Measurements from ENCODE around the gene ANKRD33B.

The ANKRD33B gene

DNA sequence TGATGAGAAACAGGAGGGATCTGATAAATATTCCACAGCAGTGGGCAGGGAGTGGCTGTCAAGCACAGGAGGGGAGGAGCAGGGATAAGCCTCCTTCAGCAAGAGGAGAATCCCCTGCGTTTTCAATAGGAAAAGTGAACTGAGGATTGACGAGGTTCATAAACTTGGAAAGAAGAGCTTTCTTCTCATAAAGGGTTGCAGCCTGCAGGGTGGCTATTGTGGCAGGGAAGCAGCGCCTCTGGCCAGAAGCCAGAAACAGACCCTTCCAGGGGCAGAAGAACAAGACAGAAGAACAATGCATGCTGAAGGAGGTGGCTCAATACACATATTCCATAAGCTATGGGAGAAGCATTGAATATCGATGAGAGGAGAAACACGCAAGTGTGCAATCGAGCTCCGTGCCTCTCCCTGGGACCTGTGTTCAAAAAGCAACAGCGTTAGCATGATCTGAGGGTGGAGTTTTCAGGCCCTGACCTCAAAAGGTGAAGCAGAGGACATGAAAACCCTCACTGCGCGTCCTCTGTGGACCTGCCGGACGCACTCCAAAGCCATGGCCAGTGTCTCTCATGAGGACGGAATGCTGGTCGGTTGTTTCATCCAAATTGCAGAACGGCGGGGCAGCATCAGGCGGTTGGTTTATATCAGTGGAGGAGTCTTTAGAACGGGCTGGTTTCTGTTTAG, 67.6 kb downstream of the ANKRD33B start:
- DNase-seq (ENCODE audit: low read depth), result no peak
- TF ChIP-seq, protein P1, sequence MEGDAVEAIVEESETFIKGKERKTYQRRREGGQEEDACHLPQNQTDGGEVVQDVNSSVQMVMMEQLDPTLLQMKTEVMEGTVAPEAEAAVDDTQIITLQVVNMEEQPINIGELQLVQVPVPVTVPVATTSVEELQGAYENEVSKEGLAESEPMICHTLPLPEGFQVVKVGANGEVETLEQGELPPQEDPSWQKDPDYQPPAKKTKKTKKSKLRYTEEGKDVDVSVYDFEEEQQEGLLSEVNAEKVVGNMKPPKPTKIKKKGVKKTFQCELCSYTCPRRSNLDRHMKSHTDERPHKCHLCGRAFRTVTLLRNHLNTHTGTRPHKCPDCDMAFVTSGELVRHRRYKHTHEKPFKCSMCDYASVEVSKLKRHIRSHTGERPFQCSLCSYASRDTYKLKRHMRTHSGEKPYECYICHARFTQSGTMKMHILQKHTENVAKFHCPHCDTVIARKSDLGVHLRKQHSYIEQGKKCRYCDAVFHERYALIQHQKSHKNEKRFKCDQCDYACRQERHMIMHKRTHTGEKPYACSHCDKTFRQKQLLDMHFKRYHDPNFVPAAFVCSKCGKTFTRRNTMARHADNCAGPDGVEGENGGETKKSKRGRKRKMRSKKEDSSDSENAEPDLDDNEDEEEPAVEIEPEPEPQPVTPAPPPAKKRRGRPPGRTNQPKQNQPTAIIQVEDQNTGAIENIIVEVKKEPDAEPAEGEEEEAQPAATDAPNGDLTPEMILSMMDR (IDR thresholded peaks at IDR 0.05; ENCODE audit: low read depth, low read length, missing control alignments), result no peak
- peak overlapping the region; percentile 47 for H3K4me3 ChIP-seq (ENCODE audit: low read depth, low read length)

DNA sequence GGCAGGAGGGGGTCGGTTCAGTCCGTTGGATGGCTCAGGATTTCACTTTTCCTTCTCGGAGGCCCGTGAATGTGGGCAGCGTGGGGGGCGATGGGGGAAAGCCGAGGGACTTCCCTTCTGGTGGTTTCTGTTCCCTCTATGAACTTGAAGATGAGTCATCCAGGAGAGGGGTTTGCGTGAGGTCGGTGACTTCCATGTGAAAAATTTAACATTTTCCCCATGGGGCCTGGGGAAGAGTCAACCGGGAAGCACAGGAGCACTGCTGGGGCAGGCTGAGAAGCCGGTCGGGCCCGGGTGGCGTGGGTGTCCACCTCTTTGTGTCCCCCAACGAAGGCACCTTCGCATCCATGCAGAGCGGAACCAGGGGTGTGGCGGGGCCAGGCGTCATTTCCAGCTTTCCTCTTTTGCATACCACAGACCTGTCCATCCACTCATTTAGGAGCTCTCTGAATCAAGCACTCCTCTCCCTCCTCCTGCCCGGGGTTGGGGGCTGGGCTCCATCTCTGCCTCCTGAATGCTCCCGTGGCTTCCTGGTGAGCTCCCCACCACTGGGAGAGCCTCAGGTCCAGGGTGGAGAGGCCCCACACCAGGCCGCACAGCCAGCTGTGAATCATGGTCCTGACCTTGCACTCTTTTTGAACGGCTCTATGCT, 68.4 kb downstream of the ANKRD33B start:
- peak; percentile 84 for DNase-seq (ENCODE audit: low read depth)
- H3K4me3 ChIP-seq (ENCODE audit: low read depth, low read length), result peak overlapping the region; percentile 47
- TF ChIP-seq, protein P1 (IDR thresholded peaks at IDR 0.05; ENCODE audit: low read depth, low read length, missing control alignments), result no peak

DNA sequence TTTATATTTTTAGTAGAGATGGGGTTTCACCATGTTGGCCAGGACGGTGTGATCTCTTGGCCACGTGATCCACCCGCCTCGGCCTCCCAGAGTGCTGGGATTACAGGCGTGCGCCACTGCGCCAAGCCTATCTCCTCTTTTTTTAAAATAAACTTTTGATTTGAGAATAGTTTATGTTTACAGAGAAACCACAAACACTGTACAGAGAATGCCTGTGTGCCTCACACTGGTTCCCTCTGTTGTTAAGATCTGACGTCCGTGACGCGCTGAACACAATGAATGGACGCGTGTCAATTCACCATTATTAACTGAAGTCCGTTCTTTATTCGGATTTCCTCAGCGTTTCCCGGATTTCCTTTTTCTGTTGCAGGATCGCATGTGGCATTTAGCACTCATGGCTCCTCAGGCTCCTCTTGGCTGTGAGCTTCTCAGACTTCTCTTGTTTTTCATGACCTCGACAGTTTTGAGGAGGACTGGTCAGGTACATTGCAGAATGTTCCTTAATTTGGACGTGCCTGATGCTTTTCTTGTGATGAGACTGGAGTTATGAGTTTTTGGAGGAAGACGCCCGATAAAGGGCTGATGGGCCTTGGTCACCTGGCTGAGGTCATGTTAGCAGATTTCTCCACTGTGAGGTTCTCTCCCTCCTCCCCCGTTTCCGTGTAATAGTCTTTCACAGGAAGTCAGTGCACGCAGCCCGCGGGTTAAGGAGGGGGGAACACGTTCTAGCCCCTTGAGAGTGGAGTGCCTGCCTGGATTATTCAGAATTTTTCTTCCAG, 69.6 kb downstream of the ANKRD33B start:
- H3K4me3 ChIP-seq (ENCODE audit: low read depth, low read length), result peak overlapping the region; percentile 3; the same call in 1 of the 2 replicates
- TF ChIP-seq, protein P1 (IDR thresholded peaks at IDR 0.05; ENCODE audit: low read depth, low read length, missing control alignments), result no peak
- DNase-seq (ENCODE audit: low read depth), result no peak

DNA sequence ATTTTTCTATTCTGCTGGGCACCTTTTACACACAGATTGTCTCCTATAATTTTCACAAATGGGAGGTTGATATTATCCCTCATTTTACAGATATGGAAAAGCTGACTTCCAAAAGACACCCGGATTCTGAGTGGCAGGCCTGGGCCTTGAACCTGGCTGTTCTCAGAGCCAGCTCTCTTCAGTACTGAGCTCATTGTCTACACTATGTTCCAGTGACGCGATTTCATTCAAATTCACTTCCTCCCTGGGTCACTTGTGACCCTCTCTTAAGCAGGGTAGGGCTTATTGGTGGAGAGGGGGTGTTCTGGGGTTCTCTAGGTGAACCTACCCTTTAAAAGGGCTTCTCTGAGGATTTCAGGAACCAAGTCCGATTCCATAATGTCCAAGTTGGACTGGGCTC, 70.2 kb downstream of the ANKRD33B start:
- no peak for DNase-seq (ENCODE audit: low read depth)
- TF ChIP-seq, protein P1 (IDR thresholded peaks at IDR 0.05; ENCODE audit: low read depth, low read length, missing control alignments), result no peak
- H3K4me3 ChIP-seq (ENCODE audit: low read depth, low read length), result no peak overlapping the region; the same call in 1 of the 2 replicates

DNA sequence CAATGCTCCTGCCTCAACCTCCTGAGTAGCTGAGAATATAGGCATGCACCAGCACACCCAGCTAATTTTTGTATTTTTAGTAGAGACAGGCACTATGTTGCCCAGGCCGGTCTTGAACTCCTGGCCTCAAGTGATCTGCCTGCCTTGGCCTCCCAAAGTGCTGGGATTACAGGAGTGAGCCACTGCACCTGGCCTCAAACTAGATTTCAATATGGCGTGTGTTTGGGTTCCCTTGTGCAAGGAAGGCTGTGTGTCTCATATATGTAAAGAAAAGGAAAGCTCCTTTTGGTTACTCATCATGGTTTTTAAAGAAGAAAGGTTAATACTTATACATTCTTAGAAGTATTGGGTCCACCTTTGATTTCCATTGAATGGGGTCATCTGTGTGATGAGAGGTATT, 70.7 kb downstream of the ANKRD33B start:
- TF ChIP-seq, protein P1 (IDR thresholded peaks at IDR 0.05; ENCODE audit: low read depth, low read length, missing control alignments), result no peak
- no peak overlapping the region; the same call in 1 of the 2 replicates for H3K4me3 ChIP-seq (ENCODE audit: low read depth, low read length)
- DNase-seq (ENCODE audit: low read depth), result no peak

DNA sequence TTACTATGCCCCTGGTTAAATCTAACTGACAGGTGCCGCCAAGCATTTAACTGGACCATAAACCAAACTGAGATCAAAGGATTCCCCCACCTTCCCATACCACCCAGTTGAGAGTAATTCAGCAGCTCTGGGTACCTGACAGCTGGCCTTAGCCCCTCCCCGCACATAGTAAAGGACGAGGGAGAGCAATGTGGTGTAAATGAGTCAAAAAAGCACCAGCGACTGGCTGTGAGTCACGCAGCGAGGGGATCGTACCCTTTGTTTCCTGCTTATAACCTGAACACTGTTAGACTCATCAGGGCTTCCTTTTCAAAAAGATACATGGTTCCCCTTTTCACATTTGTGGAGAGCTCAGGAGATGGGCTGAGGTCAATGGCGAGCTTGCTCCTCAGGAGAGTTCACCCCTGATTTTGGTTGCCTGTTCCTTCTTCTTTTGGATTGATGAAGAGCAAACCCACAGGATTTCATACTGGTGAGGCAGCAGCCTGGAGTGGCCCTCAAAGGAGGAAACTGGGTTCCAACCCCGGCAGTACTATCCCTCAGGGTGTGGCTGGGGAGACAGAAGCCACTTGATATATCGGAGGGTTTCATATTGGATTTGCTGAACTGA, 71.5 kb downstream of the ANKRD33B start:
- peak overlapping the region; percentile 31 for H3K4me3 ChIP-seq (ENCODE audit: low read depth, low read length)
- peak; percentile 93 for DNase-seq (ENCODE audit: low read depth)
- TF ChIP-seq, protein P1 (IDR thresholded peaks at IDR 0.05; ENCODE audit: low read depth, low read length, missing control alignments), result no peak

Data from GM12864 (cell line).